Measurements from ENCODE around the gene GPR141. TPM values are rescaled to one million over a fixed set of nuclear protein-coding genes. Genes with fewer than 3 reads are reported as not detected.

The GPR141 gene
- total and polyA plus RNA-seq, 2 donors (not counting 3 experiments of a cell fraction or from before 2014, with no cell fraction given) = not detected

- CTCF ChIA-PET = no interaction called here
- POLR2A ChIA-PET = no interaction called here
- intact Hi-C loops (cut with micrococcal nuclease) (loop anchor here (10.0 kb wide), 1 partner anchor 496 kb away; no protein-coding TSS in a partner anchor), dilution Hi-C loops (cut with MboI; ENCODE audit: extremely low pct_ligation_motif_present, low sequenced_read_pairs) (no loop called here)
- Histone ChIP-seq H3K27ac (ENCODE audit: insufficient read depth, low read depth, low read length) (no peak overlapping the region), H3K27me3 (ENCODE audit: control insufficient read depth in 2 of 2, insufficient read depth in 2 of 2, low read length in 2 of 2) (peaks cover 2 to 3% of the 10 kb centered on the region in 2 experiments), H3K9me3 (replicated peaks; ENCODE audit: control insufficient read depth, insufficient read depth, low read length) (no peaks in the 10 kb centered on the region), H4K20me1 (replicated peaks; ENCODE audit: control insufficient read depth, extremely low read depth, insufficient read depth, low read length) (no peaks in the 10 kb centered on the region), H3K4me3 (replicated peaks in 1 of 3; ENCODE audit: insufficient read depth in 1 of 3, low read depth in 1 of 3, low read length in 3 of 3) (no peak overlapping the region), H3K79me2 (ENCODE audit: control insufficient read depth, insufficient read depth, low read length) (no peaks in the 10 kb centered on the region), H3K4me1 (ENCODE audit: control insufficient read depth, extremely low read depth, insufficient read depth, low read length) (no peaks in the 10 kb centered on the region), H3K36me3 (ENCODE audit: control insufficient read depth in 2 of 2, extremely low read depth in 1 of 2, insufficient read depth in 2 of 2, low read length in 2 of 2) (no peaks in the 10 kb centered on the region), H3K9me1 (replicated peaks; ENCODE audit: control insufficient read depth, extremely low read depth, insufficient read depth, low read length) (no peaks in the 10 kb centered on the region), H3K9ac (replicated peaks; ENCODE audit: extremely low read depth, insufficient read depth, low read length) (no peak overlapping the region), H3K4me2 (ENCODE audit: insufficient read depth, low read length) (no peak overlapping the region), H2AFZ (ENCODE audit: low read depth, low read length) (no peak overlapping the region)
- no TSS peak for BruUV-seq (replicated peaks)
- peak; percentile 42 for DNase-seq (ENCODE audit: low read depth, low spot score)
- FAIRE-seq = no peak
- TF ChIP-seq POLR2A (IDR thresholded peaks at IDR 0.05; ENCODE audit: low read depth, low read length) (no peak), EZH2 (IDR thresholded peaks at IDR 0.05; ENCODE audit: borderline replicate concordance, low read depth, low read length, severe bottlenecking) (no peak), FOS (IDR thresholded peaks at IDR 0.05; ENCODE audit: borderline replicate concordance, insufficient read depth, low read length) (no peak), POLR2AphosphoS5 (IDR thresholded peaks at IDR 0.05; ENCODE audit: insufficient read depth, low read depth, low read length) (no peak), JUN (IDR thresholded peaks at IDR 0.05; ENCODE audit: borderline replicate concordance, insufficient read depth, insufficient read length, low read depth) (no peak), CTCF (IDR thresholded peaks at IDR 0.05; ENCODE audit: extremely low read depth in 1 of 2, insufficient read depth in 1 of 2, low read depth in 1 of 2, low read length in 2 of 2) (no peak), MAX (IDR thresholded peaks at IDR 0.05; ENCODE audit: insufficient read depth, insufficient read length) (no peak), GATA2 (IDR thresholded peaks at IDR 0.05; ENCODE audit: insufficient read depth, insufficient read length, low read depth, low read length) (no peak), MYC (IDR thresholded peaks at IDR 0.05; ENCODE audit: low read depth, low read length) (no peak)
Observed at GRCh38 chr7:37730501-37730900, 46.9 kb downstream of the GPR141 start.
